ENCODE data around the gene KLHL40. TPM values are rescaled to one million over a fixed set of nuclear protein-coding genes. Genes with fewer than 3 reads are reported as not detected.

The KLHL40 gene
- total RNA-seq, 4 donors from 2014 or later, result not detected

GRCh38 chr3:42734263-42734860 lies 49.0 kb downstream of the KLHL40 start:
- Histone ChIP-seq H3K27me3 (no peaks in the 10 kb centered on the region), H3K4me3 (replicated peaks in 1 of 3) (no peak overlapping the region), H3K36me3 (no peaks in the 10 kb centered on the region), H3K4me1 (peaks cover 0 to 14% of the 10 kb centered on the region in 2 donors), H3K9me3 (no peaks in the 10 kb centered on the region), H3K27ac (no peak overlapping the region)
- intact Hi-C loops (cut with DNase I), result no loop called here
- no peak for DNase-seq
- WGBS, 2 donors, result 79 to 86% methylated on average over 4 to 6 of the region's 6 CpGs
- TF ChIP-seq, protein P1, sequence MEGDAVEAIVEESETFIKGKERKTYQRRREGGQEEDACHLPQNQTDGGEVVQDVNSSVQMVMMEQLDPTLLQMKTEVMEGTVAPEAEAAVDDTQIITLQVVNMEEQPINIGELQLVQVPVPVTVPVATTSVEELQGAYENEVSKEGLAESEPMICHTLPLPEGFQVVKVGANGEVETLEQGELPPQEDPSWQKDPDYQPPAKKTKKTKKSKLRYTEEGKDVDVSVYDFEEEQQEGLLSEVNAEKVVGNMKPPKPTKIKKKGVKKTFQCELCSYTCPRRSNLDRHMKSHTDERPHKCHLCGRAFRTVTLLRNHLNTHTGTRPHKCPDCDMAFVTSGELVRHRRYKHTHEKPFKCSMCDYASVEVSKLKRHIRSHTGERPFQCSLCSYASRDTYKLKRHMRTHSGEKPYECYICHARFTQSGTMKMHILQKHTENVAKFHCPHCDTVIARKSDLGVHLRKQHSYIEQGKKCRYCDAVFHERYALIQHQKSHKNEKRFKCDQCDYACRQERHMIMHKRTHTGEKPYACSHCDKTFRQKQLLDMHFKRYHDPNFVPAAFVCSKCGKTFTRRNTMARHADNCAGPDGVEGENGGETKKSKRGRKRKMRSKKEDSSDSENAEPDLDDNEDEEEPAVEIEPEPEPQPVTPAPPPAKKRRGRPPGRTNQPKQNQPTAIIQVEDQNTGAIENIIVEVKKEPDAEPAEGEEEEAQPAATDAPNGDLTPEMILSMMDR (IDR thresholded peaks at IDR 0.05), result no peak
- no peak for TF ChIP-seq POLR2A (IDR thresholded peaks at IDR 0.05)

DNA sequence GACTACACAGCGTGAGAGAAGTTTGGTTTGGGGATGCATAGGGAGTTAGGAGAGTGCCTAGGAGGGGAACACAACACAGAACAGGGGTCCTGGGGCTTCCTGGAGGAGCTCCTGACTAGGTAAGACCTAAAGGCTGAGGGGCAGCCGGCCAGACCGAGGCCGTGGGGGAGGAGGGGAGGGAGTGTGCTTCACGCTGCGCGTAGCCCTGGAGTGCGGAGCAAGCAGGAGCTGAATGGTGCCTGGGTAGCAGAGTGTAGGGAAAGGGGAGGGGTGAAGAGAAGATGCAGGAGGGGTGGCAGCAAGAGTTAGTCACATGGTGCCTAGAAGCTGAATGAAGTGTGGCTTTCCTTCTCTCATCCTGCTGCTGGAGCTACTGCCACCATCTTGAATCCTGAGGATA lies 49.7 kb downstream of the KLHL40 start:
- peaks cover 1 to 14% of the 10 kb centered on the region in 2 donors for H3K4me1 ChIP-seq
- TF ChIP-seq, protein P1 (IDR thresholded peaks at IDR 0.05), result no peak
- no peak for TF ChIP-seq POLR2A (IDR thresholded peaks at IDR 0.05)
- H3K4me3 ChIP-seq (replicated peaks in 1 of 3), result no peak overlapping the region
- no peaks in the 10 kb centered on the region for H3K27me3 ChIP-seq
- H3K36me3 ChIP-seq, result no peaks in the 10 kb centered on the region
- peak; percentile 74 to 80 for DNase-seq
- H3K27ac ChIP-seq, result no peak overlapping the region
- intact Hi-C loops (cut with DNase I), result no loop called here
- H3K9me3 ChIP-seq, result no peaks in the 10 kb centered on the region
- 40 to 41% methylated on average over 8 of the region's 8 CpGs for WGBS, 2 donors

- TF ChIP-seq POLR2A (IDR thresholded peaks at IDR 0.05), result no peak
- TF ChIP-seq, protein P1 (IDR thresholded peaks at IDR 0.05), result no peak
- Histone ChIP-seq H3K4me1 (peaks cover 4 to 16% of the 10 kb centered on the region in 2 donors), H3K4me3 (replicated peaks in 1 of 3) (no peak overlapping the region), H3K36me3 (no peaks in the 10 kb centered on the region), H3K9me3 (no peaks in the 10 kb centered on the region), H3K27me3 (no peaks in the 10 kb centered on the region), H3K27ac (no peak overlapping the region)
- DNase-seq, result no peak
- intact Hi-C loops (cut with DNase I), result no loop called here
- WGBS, 2 donors, result 93 to 94% methylated on average over 12 of the region's 12 CpGs
These were observed 50.3 kb downstream of the KLHL40 start for GRCh38 chr3:42735615-42736014.

- Histone ChIP-seq H3K4me1 (peaks cover 4 to 16% of the 10 kb centered on the region in 2 donors), H3K27ac (no peak overlapping the region), H3K36me3 (no peaks in the 10 kb centered on the region), H3K27me3 (no peaks in the 10 kb centered on the region), H3K9me3 (no peaks in the 10 kb centered on the region), H3K4me3 (replicated peaks in 1 of 3) (no peak overlapping the region)
- intact Hi-C loops (cut with DNase I), result no loop called here
- WGBS, 2 donors, result 43 to 50% methylated on average over 1 of the region's 1 CpG
- DNase-seq, result peak; percentile 54 to 59
- no peak for TF ChIP-seq POLR2A (IDR thresholded peaks at IDR 0.05)
- TF ChIP-seq, protein P1 (IDR thresholded peaks at IDR 0.05), result no peak
These were observed 50.7 kb downstream of the KLHL40 start for GRCh38 chr3:42736081-42736480.

DNA sequence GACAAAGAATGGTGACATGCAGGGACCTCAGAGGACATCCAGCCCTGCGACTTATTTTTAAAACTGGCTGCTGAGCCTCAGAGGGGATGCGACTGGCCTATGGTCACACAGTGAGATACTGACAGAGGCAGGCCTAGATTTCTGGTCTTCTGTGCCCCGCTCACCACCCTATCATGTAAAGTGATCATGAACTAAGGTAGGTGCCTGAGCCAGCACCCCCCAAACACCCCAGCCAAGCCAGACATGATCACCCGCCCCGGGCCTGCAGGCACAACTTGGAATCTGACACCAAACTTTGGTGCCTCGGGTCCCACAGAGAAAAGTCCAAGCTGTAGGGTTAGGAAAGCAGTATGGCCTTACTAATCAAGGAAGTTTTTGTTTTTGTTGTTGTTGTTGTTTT lies 51.2 kb downstream of the KLHL40 start:
- Histone ChIP-seq H3K36me3 (no peaks in the 10 kb centered on the region), H3K27ac (no peak overlapping the region), H3K4me3 (replicated peaks in 1 of 3) (no peak overlapping the region), H3K4me1 (peaks cover 4 to 16% of the 10 kb centered on the region in 2 donors), H3K9me3 (no peaks in the 10 kb centered on the region), H3K27me3 (no peaks in the 10 kb centered on the region)
- TF ChIP-seq POLR2A (IDR thresholded peaks at IDR 0.05), result no peak
- TF ChIP-seq, protein P1 (IDR thresholded peaks at IDR 0.05), result no peak
- 91 to 93% methylated on average over 6 of the region's 6 CpGs for WGBS, 2 donors
- intact Hi-C loops (cut with DNase I), result no loop called here
- no peak for DNase-seq

Measured in thyroid gland (tissue), 4 donors.